Lower leg skin (tissue), 3 donors: Measurements from ENCODE around the gene DDX47.

Experiments
- POLR2A ChIP-seq, 2 donors: fragments of 450-650 bp; IDR thresholded peaks; one replicate each; pipeline ENCODE4 v1.6.1; 2016 to 2017; ENCODE audit warnings: antibody characterized with exemption in 2 of 2, mild to moderate bottlenecking in 1 of 2, moderate library complexity in 1 of 2
- TF ChIP-seq, protein P1 (sequence below), 3 donors: fragments of 450-650 bp; IDR thresholded peaks; one replicate each; pipeline ENCODE4 v1.5.1; 2016; ENCODE audit warnings: antibody characterized with exemption in 3 of 3, mild to moderate bottlenecking in 3 of 3, moderate library complexity in 2 of 3

DNA sequence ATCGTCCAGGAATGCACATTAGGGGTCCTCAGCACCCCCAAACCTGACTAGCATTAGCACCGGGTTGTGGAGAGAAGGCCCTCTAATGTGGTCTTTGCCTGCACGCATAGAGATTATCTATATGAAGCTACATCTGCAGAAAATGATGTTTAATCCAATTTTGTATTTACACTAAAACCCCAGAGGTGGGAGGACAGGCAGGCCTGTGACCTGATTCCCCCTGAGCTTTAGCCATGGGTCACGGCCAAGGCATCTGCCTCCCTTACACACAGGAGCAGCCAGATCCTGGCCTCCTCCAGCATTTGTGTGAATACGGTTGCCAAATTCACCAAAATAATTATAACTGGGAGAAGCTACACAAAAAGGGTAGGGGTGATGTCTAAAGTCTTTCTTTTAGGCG lies 20.7 kb upstream of the DDX47 start:
- TF ChIP-seq, protein P1, sequence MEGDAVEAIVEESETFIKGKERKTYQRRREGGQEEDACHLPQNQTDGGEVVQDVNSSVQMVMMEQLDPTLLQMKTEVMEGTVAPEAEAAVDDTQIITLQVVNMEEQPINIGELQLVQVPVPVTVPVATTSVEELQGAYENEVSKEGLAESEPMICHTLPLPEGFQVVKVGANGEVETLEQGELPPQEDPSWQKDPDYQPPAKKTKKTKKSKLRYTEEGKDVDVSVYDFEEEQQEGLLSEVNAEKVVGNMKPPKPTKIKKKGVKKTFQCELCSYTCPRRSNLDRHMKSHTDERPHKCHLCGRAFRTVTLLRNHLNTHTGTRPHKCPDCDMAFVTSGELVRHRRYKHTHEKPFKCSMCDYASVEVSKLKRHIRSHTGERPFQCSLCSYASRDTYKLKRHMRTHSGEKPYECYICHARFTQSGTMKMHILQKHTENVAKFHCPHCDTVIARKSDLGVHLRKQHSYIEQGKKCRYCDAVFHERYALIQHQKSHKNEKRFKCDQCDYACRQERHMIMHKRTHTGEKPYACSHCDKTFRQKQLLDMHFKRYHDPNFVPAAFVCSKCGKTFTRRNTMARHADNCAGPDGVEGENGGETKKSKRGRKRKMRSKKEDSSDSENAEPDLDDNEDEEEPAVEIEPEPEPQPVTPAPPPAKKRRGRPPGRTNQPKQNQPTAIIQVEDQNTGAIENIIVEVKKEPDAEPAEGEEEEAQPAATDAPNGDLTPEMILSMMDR (IDR thresholded peaks at IDR 0.05) = no peak
- no peak for TF ChIP-seq POLR2A (IDR thresholded peaks at IDR 0.05)
